Activated naive CD4-positive, alpha-beta T cell treated with anti-CD3 and anti-CD28 coated beads, Interleukin-2, amount 50 U/mL, for 16 hours (primary cell): ENCODE measurements around the gene DNAH7.
"Not testable (repeated sequence)": the region's sequence is repeated elsewhere in the genome, so short reads cannot be mapped to it uniquely, and the experiment has no call there.

Experiments used
- DNase-seq: peaks from one replicate; pipeline ENCODE4 v3.0.0-alpha.2; 2020

DNAH7 gene

GRCh38 chr2:195959341-195959740 is 109.3 kb downstream of the DNAH7 start:
- no peak for DNase-seq

- DNase-seq = no peak
These were observed 111.9 kb downstream of the DNAH7 start for GRCh38 chr2:195956725-195957124.

DNA sequence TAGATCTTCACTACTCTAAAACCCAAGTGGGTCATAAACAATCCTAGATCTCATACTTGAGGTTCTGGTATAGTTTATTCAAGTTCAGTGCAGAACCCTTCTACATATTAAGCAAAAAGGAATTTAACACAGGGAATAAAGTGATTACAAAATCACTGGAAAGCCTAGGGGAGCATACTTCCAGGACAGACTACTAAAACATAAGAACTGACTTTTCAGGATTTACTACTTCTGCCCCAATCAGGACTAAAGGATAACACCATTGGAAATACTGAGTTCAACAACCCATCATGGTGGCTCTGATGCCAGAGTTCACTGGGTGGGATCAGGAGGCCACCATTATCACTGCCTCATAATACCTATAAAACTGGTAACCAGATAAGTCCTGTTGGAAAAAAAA is 123.6 kb downstream of the DNAH7 start:
- DNase-seq = no peak

- DNase-seq = no peak
These were observed 131.5 kb downstream of the DNAH7 start for GRCh38 chr2:195937176-195937575.

- DNase-seq = no peak
These were observed 134.2 kb downstream of the DNAH7 start for GRCh38 chr2:195934484-195934883.

- DNase-seq = no peak
These were observed 139.1 kb downstream of the DNAH7 start for GRCh38 chr2:195929531-195929930.

DNA sequence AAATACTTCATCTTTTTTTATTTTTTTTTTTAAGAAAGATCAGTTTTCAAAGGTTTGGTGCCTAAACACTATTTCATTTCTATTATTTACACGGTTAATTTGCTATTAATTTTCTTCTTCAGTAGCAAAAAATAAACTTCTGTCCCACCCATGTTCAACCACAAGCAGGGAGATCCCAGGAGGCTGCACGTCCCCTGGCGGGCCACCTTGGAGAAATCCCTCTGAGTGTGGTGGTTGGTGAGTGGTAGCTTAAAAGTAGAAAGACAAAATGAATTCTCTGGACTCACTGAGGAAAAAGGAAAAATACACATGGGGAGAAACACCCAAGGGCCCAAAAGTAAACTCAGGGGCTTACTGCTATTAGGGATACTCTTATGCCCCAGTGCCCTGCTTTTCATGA is 143.5 kb downstream of the DNAH7 start:
- no peak for DNase-seq

- no peak for DNase-seq
These were observed 144.7 kb downstream of the DNAH7 start for GRCh38 chr2:195923889-195924288.

DNA sequence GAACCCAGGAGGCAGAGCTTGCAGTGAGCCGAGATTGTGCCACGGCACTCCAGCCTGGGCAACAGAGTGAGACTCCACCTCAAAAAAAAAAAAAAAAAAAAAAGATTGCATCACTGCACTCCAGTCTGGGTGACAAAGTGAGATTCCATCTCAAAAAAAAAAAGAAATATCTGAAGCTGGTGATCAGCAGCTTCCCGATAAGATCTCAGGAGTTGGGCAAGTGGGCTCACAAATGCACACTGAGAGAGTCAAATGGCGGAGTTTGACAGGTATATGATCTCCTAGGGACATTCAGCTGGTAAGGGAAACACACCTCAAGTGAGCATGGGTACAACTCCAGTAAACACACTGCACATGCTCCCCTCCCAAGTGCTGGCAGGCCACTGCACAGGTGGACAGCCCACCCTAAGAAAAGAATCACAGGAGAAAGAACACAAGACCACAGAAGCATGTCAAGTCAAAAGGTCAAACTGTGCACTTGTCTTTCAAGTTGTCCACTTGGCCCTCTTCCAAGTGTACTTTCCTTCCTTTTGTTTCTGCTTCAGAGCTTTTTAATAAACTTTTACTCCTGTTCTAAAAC is 151.5 kb downstream of the DNAH7 start:
- not testable (repeated sequence) for DNase-seq

GRCh38 chr2:195912079-195912478 is 156.6 kb downstream of the DNAH7 start:
- no peak for DNase-seq

DNA sequence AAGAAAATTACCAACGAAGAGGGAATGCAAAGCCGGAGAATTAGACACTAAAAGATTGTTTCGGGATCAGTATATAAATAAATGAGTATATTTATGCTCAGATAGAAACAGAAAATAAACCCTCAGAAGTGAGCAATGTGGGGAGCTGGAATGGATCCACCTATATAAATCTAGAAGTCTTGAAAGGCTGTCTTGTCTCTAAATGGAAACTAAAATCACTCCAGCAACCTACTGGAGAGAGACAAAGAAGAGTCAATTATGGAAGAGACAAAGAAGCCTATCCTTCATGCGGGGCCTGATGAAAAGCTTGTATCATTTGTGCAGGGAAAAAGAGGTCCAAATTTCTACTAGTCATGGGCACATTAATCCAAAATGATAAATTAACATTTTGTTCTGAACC is 158.1 kb downstream of the DNAH7 start:
- DNase-seq = no peak

GRCh38 chr2:195909926-195910325 is 158.7 kb downstream of the DNAH7 start:
- no peak for DNase-seq

DNA sequence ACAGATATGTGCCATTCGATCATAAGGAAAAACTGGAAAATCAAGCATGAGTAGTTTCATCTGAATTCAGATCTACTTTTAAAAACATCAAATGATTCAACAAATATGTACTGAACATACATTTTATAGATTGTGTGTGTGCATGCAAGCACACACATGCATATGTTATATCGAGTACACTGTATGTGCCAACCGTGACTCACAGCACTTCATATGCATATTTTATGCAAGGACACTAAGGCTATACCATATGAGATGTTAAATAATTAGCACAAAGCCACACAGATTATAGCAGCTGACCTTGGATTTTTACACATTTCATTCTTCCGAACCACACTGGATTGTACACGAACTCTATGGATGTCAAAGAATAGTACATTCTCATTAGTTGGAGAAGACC is 161.2 kb downstream of the DNAH7 start:
- no peak for DNase-seq

GRCh38 chr2:195903956-195904355 is 164.7 kb downstream of the DNAH7 start:
- DNase-seq = no peak

GRCh38 chr2:195902857-195903256 is 165.8 kb downstream of the DNAH7 start:
- no peak for DNase-seq

GRCh38 chr2:195899226-195899625 is 169.4 kb downstream of the DNAH7 start:
- no peak for DNase-seq

DNA sequence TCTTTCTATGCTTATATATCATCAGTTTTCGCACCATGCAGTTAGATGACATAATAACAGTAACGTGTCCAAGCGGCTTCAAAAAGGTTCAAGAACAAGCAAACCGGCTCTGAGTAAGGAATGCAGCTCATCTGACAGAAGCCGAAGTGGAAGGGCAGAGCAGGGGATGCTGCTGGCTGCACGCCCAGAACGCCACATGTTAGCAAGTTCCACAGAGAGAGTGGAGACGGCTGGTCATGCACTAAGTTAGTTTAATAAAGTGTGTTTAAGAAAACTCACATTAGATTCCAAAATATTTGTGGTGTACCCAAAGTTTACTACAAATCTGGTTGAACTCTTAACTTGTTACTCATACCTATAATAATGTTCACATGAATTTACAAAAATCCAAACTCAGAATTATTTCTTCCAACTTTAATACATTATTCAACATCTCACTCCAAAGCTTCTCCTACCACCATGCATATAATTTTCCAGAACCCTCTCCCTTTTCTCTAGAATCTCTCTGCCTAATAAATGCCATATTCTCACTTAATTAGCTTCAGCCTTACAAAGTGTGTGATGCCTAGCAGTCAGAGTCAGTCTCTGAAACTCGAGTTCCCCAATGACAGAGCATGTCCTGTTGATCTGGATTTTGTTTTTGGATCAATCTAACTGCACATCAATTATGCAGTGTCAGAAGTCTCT is 170.0 kb downstream of the DNAH7 start:
- no peak for DNase-seq

DNA sequence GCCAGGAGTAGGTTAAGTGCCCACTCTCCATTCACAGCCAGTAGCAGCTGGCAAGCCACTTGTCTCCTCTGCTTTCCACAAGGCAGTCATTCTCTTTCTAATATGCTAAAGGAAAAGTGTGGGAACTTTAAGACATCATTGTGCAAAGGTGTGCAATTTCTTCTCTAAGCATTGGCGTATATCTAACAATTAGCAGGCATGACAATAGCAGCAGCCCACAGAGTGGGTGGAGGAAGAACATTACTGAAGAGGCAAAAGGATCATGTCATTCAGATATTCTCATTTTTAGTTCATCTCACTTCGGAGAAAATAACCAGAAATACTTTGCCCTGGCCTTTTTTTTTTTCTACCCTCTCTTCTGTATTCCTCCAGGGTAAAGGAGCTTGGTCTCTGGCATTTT is 177.6 kb downstream of the DNAH7 start:
- no peak for DNase-seq

GRCh38 chr2:195879153-195879552 is 189.5 kb downstream of the DNAH7 start:
- DNase-seq = no peak

DNA sequence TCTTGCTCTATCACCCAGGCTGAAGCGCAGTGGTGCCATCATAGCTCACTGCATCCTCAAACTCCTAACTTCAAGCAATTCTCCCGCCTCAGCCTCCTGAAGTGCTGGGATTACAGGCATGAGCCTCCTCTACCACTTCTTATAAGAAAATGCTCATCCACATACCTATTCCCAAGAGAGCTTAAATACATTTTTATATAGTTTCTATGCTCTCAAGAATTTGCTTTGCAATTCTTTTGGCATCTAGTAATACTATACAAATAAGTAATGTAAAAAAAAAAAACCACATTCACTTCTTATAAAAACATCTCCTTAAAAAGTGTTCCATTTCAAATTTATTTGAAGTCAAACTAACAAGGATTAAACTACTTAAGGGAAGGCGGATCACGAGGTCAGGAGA is 197.3 kb downstream of the DNAH7 start:
- no peak for DNase-seq

DNA sequence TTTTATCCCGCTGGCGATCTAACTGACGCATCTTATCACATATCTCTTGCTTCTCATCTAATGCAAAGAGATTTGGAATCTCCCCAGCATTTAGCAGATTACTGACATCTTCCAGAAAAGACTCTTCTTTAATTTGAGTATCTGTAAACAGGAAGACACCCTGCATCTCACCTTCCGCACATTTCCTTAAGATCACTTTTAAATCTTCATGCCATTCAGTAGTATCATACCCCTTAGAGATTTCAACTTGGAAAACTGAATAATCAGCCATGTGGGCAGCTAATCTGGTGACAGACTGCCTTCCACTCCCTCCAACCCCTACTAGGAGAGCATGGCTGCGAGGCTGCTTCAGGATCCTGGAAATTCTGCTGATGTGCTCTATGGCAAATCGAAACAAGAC is 204.3 kb downstream of the DNAH7 start:
- no peak for DNase-seq

DNA sequence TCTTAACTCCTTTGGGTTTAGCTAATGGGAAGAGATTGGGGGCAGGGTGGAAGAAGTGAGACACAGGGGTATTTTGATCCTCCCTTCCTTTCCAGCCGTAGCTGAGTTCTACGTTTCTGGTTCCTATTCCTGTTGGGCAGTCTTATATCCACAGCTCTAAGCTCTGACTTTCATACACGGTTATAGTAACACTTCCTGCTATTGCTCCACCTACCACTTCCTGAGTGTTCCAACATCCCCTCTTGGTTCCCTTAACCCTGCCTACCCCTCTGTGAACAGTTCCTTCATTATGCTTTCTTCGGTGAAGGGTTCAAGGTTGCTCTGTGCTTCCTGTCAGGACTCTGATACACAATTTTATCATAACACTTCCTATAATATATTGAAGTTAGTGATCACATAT is 205.1 kb downstream of the DNAH7 start:
- DNase-seq = no peak

DNA sequence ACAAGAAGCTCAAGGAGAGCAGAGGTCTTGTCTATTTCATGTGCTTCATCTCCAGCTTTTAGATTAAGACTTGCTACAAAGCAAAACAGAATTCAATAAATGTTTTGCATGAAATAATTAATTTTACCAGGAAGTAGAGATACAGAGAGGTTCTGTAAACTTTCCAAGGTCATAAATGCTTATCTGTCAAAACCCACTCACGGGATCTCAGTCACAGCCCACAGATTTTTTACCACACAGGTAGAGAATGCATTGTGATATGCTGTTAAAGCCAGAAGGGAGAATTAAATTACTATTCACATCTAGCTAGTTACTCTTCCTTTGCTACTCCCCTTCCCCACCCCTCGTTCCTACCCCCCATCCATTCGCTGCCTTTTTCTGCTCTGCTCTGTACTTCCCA is 205.5 kb downstream of the DNAH7 start:
- no peak for DNase-seq

- DNase-seq = no peak
These were observed 206.8 kb downstream of the DNAH7 start for GRCh38 chr2:195861821-195862220.

- no peak for DNase-seq
These were observed 209.1 kb downstream of the DNAH7 start for GRCh38 chr2:195859513-195859912.
